Measurements from ENCODE around the gene SHB. TPM values are rescaled to one million over a fixed set of nuclear protein-coding genes. Genes with fewer than 3 reads are reported as not detected.

Gene SHB
- total and polyA plus RNA-seq, 2 experiments from 2014 or later = 20.8 to 48.3 TPM

GRCh38 chr9:37984672-37985611 is 84.1 kb downstream of the SHB start:
- Histone ChIP-seq H3K4me2 (no peak overlapping the region), H3K79me2 (peaks cover 51% of the 10 kb centered on the region)
- 76% methylated on average over 26 of the region's 26 CpGs for WGBS (ENCODE audit: low lambda C conversion rate, missing lambda C conversion rate)

GRCh38 chr9:37984278-37984671 is 84.8 kb downstream of the SHB start:
- Histone ChIP-seq H3K79me2 (peaks cover 46% of the 10 kb centered on the region), H3K4me2 (no peak overlapping the region)
- 98% methylated on average over 5 of the region's 5 CpGs for WGBS (ENCODE audit: low lambda C conversion rate, missing lambda C conversion rate)

More at GRCh38 chr9:37984672-37985611, 84.1 kb downstream of the SHB start:
- Histone ChIP-seq H3K9me3 (ENCODE audit: low read depth) (no peaks in the 10 kb centered on the region), H3K4me1 (ENCODE audit: insufficient read depth) (peaks cover 8% of the 10 kb centered on the region), H3K27ac (no peak overlapping the region), H3K4me3 (no peak overlapping the region), H3K9me2 (replicated peaks; ENCODE audit: insufficient read depth) (no peaks in the 10 kb centered on the region), H3K36me3 (replicated peaks; ENCODE audit: insufficient read depth, low read depth) (no peaks in the 10 kb centered on the region), H3K27me3 (no peaks in the 10 kb centered on the region), H2AFZ (no peak overlapping the region), H4K20me1 (ENCODE audit: insufficient read depth, poor library complexity, severe bottlenecking) (peaks cover 4% of the 10 kb centered on the region)
- DNase-seq (ENCODE audit: low spot score) = no peak
- TF ChIP-seq EZH2phosphoT487 (IDR thresholded peaks at IDR 0.05; ENCODE audit: low read depth, severe bottlenecking, unreplicated experiment) (no peak), EZH2 (IDR thresholded peaks at IDR 0.05; ENCODE audit: borderline replicate concordance) (no peak), CTCF (IDR thresholded peaks at IDR 0.05; ENCODE audit: poor library complexity) (no peak)

GRCh38 chr9:37983381-37984067 is 85.5 kb downstream of the SHB start:
- no peak overlapping the region for H3K4me3 ChIP-seq
- no peak overlapping the region for H3K27ac ChIP-seq
- H3K27me3 ChIP-seq = no peaks in the 10 kb centered on the region
- H2AFZ ChIP-seq = no peak overlapping the region
- whole genome bisulfite sequencing (ENCODE audit: low lambda C conversion rate, missing lambda C conversion rate) = 93% methylated on average over 12 of the region's 12 CpGs
- peaks cover 8% of the 10 kb centered on the region for H3K4me1 ChIP-seq (ENCODE audit: insufficient read depth)
- no peaks in the 10 kb centered on the region for H3K9me2 ChIP-seq (replicated peaks; ENCODE audit: insufficient read depth)
- no peak for DNase-seq (ENCODE audit: low spot score)
- TF ChIP-seq CTCF (IDR thresholded peaks at IDR 0.05; ENCODE audit: poor library complexity) (no peak), EZH2 (IDR thresholded peaks at IDR 0.05; ENCODE audit: borderline replicate concordance) (no peak), EZH2phosphoT487 (IDR thresholded peaks at IDR 0.05; ENCODE audit: low read depth, severe bottlenecking, unreplicated experiment) (no peak)
- no peaks in the 10 kb centered on the region for H3K36me3 ChIP-seq (replicated peaks; ENCODE audit: insufficient read depth, low read depth)
- H4K20me1 ChIP-seq (ENCODE audit: insufficient read depth, poor library complexity, severe bottlenecking) = peaks cover 4% of the 10 kb centered on the region
- H3K79me2 ChIP-seq = peaks cover 46% of the 10 kb centered on the region
- H3K4me2 ChIP-seq = no peak overlapping the region
- H3K9me3 ChIP-seq (ENCODE audit: low read depth) = no peaks in the 10 kb centered on the region

More at GRCh38 chr9:37984278-37984671, 84.8 kb downstream of the SHB start:
- Histone ChIP-seq H3K9me2 (replicated peaks; ENCODE audit: insufficient read depth) (no peaks in the 10 kb centered on the region), H2AFZ (no peak overlapping the region), H3K4me1 (ENCODE audit: insufficient read depth) (peaks cover 8% of the 10 kb centered on the region), H3K4me3 (no peak overlapping the region), H3K36me3 (replicated peaks; ENCODE audit: insufficient read depth, low read depth) (no peaks in the 10 kb centered on the region), H3K27me3 (no peaks in the 10 kb centered on the region), H3K27ac (no peak overlapping the region), H3K9me3 (ENCODE audit: low read depth) (no peaks in the 10 kb centered on the region), H4K20me1 (ENCODE audit: insufficient read depth, poor library complexity, severe bottlenecking) (peaks cover 4% of the 10 kb centered on the region)
- no peak for TF ChIP-seq EZH2 (IDR thresholded peaks at IDR 0.05; ENCODE audit: borderline replicate concordance)
- no peak for TF ChIP-seq EZH2phosphoT487 (IDR thresholded peaks at IDR 0.05; ENCODE audit: low read depth, severe bottlenecking, unreplicated experiment)
- TF ChIP-seq CTCF (IDR thresholded peaks at IDR 0.05; ENCODE audit: poor library complexity) = no peak
- no peak for DNase-seq (ENCODE audit: low spot score)
